H7 (cell line): ENCODE data around the gene SSTR1. TPM values are rescaled to one million over a fixed set of nuclear protein-coding genes. Genes with fewer than 3 reads are reported as not detected.
"Not testable (repeated sequence)": the region's sequence is repeated elsewhere in the genome, so short reads cannot be mapped to it uniquely, and the experiment has no call there.

Source experiments
- DNase-seq: peaks from one replicate; pipeline ENCODE4 v3.0.0; 2012
- H3K27me3 ChIP-seq: 2 replicates; pipeline ENCODE4 v1.6.0; 2011; ENCODE audit warnings: mild to moderate bottlenecking, low read length; ENCODE audit not compliant: control insufficient read depth, insufficient read depth
- H3K36me3 ChIP-seq: replicated peaks from 2 replicates; pipeline ENCODE4 v1.5.1; 2011; ENCODE audit warnings: low read length; ENCODE audit not compliant: control insufficient read depth, insufficient read depth
- H3K4me3 ChIP-seq: 2 replicates; pipeline ENCODE4 v1.5.1; 2011; ENCODE audit warnings: low read depth, mild to moderate bottlenecking, control low read depth, low read length, moderate library complexity; ENCODE audit not compliant: insufficient read depth
- total RNA-seq: library from RNA; depleted of rRNA; stranded (reverse); fragments of >200 nt; shearing (Covaris generic); gene quantifications from 2 replicates; pipeline ENCODE4 v1.2.3, GENCODE V29; 2014; rRNA removed

The SSTR1 gene, protein sequence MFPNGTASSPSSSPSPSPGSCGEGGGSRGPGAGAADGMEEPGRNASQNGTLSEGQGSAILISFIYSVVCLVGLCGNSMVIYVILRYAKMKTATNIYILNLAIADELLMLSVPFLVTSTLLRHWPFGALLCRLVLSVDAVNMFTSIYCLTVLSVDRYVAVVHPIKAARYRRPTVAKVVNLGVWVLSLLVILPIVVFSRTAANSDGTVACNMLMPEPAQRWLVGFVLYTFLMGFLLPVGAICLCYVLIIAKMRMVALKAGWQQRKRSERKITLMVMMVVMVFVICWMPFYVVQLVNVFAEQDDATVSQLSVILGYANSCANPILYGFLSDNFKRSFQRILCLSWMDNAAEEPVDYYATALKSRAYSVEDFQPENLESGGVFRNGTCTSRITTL
- total RNA-seq, result 2.0 and 10.8 TPM in 2 replicates

DNA sequence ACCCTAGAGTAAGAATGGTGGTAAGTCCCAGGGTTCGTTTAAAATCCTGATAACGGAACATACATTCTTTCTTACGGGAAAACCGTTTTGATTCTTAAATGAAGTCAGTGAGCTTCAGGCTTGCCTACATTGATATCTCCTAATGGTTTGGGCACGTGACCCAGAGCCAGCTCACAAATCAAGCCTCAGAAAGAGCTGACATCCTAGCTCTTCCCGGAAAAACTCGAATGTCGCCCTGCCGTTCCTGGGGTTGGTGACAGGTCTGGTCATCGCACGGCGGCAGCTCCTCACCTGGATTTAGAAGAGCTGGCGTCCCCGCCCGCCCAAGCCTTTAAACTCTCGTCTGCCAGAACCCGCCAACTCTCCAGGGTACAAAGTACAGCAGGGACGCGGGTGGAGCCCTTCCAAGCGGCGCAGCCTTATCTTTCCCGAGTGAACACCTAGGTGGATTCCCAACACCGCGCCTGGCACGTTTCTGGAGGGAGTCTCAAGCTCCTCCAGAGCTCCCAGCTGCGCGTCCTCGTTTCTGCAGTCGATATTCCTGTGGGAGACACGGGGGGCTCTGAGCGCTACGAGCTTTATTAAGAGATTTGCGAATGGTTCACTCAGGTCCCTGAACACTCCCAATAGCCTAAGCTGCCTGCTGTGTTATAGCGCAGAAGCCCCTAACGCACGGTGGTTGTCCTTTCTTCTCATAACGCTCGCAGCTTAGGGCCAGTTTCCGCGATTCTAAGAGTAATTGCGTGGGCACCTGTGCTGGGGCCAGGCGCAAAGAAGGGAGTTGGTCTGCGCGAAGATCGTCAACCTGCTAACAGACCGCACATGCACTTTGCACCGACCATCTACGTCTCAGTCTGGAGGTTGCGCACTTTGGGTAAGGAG is at the start of gene SSTR1:
TSS of gene SSTR1 (plus strand) at position 169 of the 882 bp plus-strand sequence. CDS start 1,486 bp downstream, outside the sequence.
- peaks cover 68% of the 10 kb centered on the region for H3K27me3 ChIP-seq
- no peaks in the 10 kb centered on the region for H3K36me3 ChIP-seq
- H3K4me3 ChIP-seq, result peak within 1 kb of the TSS; percentile 31
- peak; percentile 44 for DNase-seq

DNA sequence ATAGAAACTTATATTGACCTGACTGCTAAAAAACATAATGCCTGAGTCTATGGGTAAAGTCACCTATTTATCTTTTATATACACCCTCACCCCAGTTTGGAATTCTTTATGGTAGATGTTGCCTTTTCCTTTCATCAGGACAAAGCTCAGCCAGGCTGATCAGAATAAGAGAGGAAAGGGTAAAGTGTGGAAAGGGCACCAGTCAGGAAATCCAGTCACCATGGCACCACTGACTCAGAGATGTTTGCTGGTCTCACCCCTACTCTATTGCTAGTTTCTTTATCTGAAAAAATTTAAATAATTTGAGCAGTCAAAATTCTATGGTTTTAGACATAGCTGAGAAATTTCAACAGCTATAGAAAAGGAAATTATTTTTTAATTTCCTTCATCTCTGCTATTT is 49.2 kb upstream of the SSTR1 start:
- no peaks in the 10 kb centered on the region for H3K27me3 ChIP-seq
- no peak for DNase-seq
- no peaks in the 10 kb centered on the region for H3K36me3 ChIP-seq
- no peak overlapping the region for H3K4me3 ChIP-seq

DNA sequence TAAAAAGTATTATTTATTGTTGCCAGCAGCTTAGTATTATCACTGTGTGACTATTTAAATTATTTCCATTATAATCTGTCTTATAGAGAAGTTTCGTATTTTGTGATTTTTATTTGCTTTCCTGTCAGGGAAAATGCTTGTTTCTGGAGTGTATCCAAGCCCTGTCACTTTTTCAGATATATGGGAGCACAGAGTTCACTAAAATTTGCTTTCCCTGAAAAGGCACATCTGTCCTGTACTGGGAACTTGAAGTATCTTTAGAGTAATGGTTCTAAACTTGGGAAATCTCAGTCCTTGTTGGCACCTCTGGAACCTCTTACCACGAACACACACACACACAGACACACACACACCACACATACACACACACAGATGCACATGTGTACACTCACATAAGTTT is 39.3 kb upstream of the SSTR1 start:
- no peaks in the 10 kb centered on the region for H3K36me3 ChIP-seq
- no peaks in the 10 kb centered on the region for H3K27me3 ChIP-seq
- H3K4me3 ChIP-seq, result no peak overlapping the region
- no peak for DNase-seq

DNA sequence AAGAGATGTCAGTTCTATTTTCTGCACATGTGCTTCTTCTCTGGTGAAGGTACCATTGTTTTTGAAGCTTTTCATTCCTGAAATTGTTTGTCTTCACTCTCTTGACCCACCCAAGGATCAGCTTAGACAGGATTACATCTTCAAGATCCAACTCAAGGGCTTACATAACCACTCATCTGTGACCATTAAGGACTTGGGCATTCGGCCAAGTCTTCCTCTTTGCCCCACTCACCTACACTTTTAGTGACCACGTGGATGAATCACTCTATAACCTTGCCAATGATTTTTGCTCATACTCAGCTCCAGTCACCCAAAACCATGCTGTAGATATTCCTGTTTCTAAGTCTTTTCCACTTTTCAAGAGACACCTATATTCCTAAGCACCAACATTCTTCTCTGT is 36.5 kb upstream of the SSTR1 start:
- no peaks in the 10 kb centered on the region for H3K27me3 ChIP-seq
- no peaks in the 10 kb centered on the region for H3K36me3 ChIP-seq
- DNase-seq, result no peak
- H3K4me3 ChIP-seq, result no peak overlapping the region

DNA sequence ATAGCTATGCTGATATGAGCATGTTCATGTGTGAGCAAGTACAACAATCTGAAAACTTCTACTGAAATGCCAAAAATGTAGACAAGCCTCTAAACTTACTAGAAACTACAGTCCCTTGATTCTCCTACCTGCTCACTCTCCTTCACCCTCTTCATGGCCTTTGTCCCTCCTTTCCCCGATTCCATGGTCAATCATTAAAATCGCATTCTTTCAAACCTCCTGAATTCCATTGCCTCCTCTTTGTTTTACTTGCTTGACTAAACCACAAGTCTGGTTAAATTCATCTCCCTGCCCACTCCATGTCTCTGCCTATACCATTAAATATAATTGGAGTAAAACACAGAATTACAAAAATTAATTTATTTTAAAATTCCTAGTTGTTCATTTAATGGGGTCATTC is 33.0 kb upstream of the SSTR1 start:
- Histone ChIP-seq H3K36me3 (no peaks in the 10 kb centered on the region; the same call in 1 of the 2 replicates), H3K4me3 (no peak overlapping the region), H3K27me3 (no peaks in the 10 kb centered on the region)
- DNase-seq, result no peak

DNA sequence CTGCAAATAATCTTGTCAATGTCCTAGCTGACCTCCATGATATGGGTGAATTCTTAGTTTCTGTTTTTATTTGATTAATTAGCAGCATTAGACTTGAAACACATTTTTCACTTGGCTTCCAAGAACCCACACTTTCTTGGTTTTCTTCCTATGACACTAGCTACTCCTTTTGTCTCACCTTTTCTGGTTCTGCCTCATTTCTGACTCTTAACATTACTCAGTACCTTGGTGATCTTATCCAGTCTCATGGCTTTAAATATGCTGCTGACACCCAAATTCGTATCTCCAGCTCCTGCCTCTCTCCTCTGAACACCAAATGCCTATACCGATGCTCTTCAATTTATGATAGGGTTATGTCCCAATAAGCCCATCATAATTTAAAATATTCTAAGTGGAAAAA is 32.0 kb upstream of the SSTR1 start:
- no peaks in the 10 kb centered on the region; the same call in 1 of the 2 replicates for H3K36me3 ChIP-seq
- H3K27me3 ChIP-seq, result no peaks in the 10 kb centered on the region
- H3K4me3 ChIP-seq, result no peak overlapping the region
- DNase-seq, result no peak

DNA sequence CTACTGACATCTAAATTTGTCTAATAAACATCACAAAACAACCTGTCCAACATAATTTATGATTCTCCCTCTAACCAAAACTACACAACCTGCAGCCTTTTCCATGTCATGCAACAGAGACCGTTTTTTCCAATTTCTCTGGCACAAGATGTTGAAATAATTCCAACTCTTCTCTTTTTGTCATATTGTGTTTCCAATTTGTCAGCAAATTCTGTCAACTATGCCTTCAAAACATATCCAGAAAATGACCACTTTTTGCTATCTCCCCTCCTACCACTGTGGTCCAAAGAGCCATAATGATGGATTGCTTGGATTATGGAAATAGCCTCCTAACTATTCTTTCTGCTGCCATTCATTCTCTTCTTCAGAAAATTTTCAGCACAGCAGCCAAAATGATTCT is 31.3 kb upstream of the SSTR1 start:
- no peaks in the 10 kb centered on the region; the same call in 1 of the 2 replicates for H3K36me3 ChIP-seq
- no peaks in the 10 kb centered on the region for H3K27me3 ChIP-seq
- no peak overlapping the region for H3K4me3 ChIP-seq
- DNase-seq, result no peak

DNA sequence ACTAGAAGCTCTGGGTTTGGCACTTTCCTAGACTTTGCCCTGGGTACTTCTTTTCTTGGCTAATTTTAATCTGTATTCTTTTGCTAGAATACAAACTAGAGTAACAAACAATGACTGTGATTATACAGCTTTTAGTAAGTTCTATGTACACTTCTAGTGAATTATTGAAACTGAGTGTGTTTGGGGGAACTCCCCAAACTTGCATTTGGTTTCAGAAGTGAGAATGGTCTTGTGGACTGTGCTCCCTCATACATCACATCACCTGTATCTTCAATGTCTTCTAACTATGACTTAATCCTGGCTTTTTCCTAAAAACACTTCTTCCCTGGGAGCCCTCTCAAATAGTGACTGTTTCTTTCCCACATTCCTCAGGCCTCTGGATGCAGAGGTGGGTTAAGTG is 23.6 kb upstream of the SSTR1 start:
- DNase-seq, result no peak
- Histone ChIP-seq H3K4me3 (no peak overlapping the region), H3K36me3 (no peaks in the 10 kb centered on the region; the same call in 1 of the 2 replicates), H3K27me3 (no peaks in the 10 kb centered on the region)

DNA sequence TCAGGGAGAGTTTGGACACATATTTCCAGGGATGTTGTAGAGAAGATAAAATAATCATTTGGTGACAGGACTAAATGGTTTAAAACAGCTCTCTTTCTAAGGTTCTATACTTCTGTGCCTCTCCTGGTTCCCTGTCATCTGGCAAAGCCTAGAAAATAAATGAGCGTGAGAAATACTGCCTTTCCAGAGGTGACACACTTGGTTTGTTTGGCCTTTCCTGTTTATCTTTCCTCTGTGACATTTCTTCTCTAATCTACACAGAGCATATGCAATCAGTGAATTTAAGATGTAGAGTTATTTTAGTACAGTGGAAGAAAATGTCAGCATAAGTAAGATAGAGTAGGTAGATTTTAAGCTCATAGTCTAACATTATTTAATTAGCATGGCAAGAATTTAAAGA is 22.0 kb upstream of the SSTR1 start:
- Histone ChIP-seq H3K27me3 (no peaks in the 10 kb centered on the region), H3K36me3 (no peaks in the 10 kb centered on the region), H3K4me3 (no peak overlapping the region)
- no peak for DNase-seq

DNA sequence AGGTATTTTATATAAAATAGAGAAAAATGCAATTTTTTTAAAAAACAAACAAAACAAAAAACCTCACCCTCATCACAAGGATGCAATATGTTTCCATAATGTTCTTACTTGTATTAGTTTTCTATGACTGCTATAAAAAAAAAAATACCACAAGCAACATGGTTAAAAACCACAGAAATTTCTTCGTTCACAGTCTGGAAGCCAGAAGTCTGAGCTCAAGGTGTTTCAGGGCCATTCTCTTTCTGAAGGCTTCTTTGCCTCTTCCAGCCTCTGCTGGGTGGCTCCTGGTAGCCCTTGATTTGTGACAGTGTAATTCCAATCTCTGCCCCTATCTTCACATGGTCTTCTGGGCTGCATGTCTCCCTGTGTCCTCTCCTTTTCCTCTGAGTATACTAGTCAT is 21.5 kb upstream of the SSTR1 start:
- DNase-seq, result no peak
- H3K36me3 ChIP-seq, result peaks cover under 1% of the 10 kb centered on the region
- no peak overlapping the region for H3K4me3 ChIP-seq
- no peaks in the 10 kb centered on the region for H3K27me3 ChIP-seq

DNA sequence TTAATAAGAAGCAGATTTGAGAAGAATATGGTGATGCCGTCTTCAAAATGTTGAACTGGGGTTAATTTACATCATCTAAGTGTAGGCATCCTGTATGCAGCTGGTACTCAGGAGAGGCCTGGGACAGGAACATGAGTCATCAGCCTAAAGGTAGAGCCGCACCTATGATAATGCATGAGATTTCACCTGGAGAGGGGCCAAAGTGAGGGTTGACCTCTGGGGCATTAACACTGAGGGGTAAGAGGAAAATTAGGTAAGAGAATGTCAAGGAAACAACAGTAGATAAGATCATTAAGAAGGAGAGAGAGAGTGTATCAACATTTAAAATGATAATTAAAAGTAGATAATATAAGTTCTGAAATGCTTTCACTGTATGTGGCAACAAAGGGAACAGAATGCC is 20.2 kb upstream of the SSTR1 start:
- Histone ChIP-seq H3K36me3 (peaks cover 2% of the 10 kb centered on the region), H3K27me3 (no peaks in the 10 kb centered on the region), H3K4me3 (no peak overlapping the region)
- DNase-seq, result no peak

DNA sequence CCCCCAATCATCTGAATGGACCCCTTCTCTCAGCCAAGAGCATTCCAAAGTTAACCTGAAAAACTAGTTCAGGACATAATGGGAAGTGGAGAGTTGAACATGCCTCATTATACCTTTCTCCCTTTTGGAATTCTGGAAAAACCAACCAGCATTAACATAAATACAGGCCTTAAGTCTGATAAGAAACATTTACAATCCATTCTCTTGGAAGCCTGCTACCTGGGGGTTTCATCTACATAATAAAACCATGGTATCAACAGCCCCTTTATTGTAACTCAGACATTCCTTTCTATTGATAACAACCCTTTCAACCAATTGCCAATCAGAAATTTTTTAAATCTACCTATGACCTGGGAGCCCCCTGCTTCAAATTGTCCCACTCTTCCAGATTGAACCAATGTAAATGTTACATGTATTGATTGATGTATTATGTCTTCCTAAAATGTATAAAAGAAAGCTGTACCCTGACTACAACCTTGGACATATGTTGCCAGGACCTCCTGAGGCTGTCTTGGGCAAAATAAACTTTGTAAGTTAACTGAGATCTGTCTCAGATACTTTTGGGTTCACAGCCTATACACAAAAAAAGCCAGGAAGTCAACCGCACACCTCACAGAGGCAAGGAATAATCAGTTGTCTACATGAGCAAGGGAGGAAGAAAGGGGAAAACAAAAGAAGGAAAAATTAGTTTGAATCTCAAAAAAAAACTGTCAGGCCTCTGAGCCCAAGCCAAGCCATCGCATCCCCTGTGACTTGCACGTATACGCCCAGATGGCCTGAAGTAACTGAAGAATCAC is 17.6 kb upstream of the SSTR1 start:
- H3K36me3 ChIP-seq, result peaks cover 6% of the 10 kb centered on the region
- H3K4me3 ChIP-seq, result peak overlapping the region; percentile 10; the same call in 1 of the 2 replicates
- no peaks in the 10 kb centered on the region for H3K27me3 ChIP-seq
- no peak for DNase-seq

DNA sequence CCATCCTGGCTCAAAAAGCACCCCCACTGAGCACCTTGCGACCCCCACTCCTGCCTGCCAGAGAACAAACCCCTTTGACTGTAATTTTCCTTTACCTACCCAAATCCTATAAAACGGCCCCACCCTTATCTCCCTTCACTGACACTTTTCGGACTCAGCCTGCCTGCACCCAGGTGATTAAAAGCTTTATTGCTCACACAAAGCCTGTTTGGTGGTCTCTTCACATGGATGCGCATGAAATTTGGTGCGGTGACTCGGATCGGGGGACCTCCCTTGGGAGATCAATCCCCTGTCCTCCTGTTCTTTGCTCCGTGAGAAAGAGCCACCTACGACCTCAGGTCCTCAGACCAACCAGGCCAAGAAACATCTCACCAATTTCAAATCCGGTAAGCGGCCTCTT is 16.9 kb upstream of the SSTR1 start:
- peak overlapping the region; percentile 71 for H3K4me3 ChIP-seq

DNA sequence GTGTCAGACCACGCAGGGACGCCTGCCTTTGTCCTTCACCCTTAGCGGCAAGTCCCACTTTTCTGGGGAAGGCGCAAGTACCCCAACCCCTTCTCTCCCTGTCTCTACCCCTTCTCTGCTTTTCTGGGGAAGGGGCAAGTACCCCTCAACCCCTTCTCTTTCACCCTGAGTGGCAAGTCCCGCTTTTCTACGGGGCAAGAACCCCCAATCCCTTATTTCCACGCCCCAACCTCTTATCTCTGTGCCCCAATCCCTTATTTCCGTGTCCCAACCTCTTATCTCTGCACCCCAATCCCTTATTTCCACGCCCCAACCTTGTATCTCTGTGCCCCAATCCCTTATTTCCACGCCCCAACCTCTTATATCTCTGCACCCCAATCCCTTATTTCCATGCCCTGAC is 16.2 kb upstream of the SSTR1 start:
- H3K4me3 ChIP-seq, result peak overlapping the region; percentile 71
- H3K27me3 ChIP-seq, DNase-seq, H3K36me3 ChIP-seq: not testable (repeated sequence)

More for the DNA sequence above, 16.9 kb upstream of the SSTR1 start:
- H3K36me3 ChIP-seq, H3K27me3 ChIP-seq, DNase-seq: not testable (repeated sequence)
